Daoy (cell line): ENCODE data around the gene NOG. TPM values are rescaled to one million over a fixed set of nuclear protein-coding genes. Genes with fewer than 3 reads are reported as not detected.

Source experiments
- DNase-seq: peaks from one replicate; pipeline ENCODE4 v3.0.0-alpha.2; 2015; ENCODE audit warnings: low read depth
- total RNA-seq: library from RNA; depleted of rRNA; stranded (reverse); fragments of >200 nt; shearing (Covaris generic); gene quantifications from 2 replicates; pipeline ENCODE4 v1.2.3, GENCODE V29; 2014; rRNA removed

Gene NOG
- total RNA-seq, 1 experiment from 2014 or later: 1.4 TPM

DNA sequence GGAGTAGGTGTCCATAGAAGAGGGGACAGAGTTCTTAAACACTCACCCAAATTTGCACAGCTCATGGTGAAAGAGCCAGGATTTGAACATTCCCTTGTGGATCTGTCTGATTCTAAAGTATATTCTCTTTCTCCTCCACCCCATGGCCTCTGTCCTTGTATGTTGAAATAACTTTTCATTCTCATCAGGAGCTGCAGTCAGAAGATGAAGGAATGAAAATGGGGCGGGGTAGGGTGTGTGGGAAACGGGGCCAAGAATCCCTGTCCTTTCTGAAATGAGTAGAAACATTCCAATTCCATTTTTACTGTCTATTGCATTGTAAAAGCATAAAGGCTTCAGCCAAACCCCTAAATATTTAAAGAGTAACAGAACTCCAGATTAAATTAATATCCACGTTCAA is 42.8 kb downstream of the NOG start:
- no peak for DNase-seq

DNA sequence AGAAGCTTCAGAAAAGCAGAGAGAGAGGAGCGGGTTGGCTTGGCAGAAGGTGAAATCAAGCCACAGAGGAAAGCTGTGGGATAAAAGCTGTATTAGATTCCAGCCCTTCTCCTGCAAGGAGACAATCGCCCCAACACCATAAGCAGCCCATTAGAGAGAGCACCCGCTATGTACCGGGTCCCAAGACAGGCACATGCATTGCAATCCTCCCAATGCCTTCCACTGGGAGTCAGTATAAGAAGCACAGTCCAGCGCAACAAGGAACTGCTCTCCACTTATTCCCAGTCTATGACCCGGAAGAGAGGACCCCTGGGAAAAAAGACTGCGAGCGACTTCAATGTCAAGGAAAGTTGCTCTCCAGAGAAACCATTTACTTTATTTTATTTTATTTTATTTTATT is 43.8 kb downstream of the NOG start:
- DNase-seq: no peak

DNA sequence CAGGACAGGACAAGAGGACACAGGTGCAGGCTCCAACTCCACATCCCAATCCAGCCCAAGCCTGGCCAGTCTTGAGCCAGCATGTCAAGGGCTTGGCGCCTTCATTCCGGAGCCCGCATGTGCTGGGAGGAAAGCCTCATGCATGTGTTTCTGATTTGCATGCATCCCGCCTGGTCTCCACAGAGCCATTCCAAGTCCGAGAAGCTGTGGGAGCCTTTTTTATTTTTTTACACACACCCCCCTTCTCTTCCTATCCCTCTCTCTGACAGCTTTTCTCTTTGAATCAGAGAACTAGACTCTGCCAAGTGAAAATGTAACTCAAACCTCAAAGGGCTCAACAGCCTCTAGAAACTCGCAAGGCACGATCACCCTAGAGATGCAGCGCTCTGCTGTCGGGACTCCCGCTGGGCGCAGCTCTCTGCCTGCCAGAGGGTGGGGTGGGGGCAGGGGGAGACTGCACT is 45.1 kb downstream of the NOG start:
- DNase-seq: no peak

DNA sequence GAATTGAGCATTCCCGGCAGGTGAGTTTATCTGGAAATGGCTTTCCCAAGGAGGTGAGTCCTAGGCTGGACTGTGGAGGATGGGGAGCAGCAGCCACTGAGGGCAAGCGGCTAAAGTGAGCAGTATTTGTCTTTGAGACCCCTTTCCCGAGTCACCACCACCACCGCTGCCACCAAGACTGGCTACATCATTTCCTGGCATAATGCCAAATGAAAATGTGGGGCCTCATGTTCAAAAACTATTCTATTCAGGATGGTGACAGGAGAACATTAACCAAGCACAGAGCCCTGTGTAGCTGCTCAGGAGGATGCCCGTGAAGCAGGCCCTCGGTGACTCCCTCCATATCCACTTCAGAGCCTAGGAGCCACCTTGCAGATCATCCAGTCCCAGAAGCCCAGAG is 46.0 kb downstream of the NOG start:
- DNase-seq: no peak

DNA sequence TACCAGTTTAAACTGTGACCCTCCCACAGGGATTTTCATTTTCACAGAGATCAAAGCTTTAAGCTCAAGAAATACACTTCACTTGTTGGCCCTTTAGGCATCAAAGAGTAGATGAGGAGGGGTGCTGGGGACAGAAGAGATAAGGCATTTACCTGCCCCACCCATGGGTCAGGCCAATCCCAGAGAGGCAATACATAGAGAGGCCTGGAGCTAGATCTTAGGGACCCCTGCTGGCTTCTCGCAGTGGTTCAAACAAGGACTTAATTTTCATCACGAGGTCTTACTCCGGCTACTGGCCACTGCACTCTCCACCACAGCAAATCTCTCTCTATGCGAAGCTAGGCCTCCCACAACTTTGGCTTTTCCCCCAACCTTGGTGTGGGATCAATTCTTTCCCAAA is 46.6 kb downstream of the NOG start:
- no peak for DNase-seq

DNA sequence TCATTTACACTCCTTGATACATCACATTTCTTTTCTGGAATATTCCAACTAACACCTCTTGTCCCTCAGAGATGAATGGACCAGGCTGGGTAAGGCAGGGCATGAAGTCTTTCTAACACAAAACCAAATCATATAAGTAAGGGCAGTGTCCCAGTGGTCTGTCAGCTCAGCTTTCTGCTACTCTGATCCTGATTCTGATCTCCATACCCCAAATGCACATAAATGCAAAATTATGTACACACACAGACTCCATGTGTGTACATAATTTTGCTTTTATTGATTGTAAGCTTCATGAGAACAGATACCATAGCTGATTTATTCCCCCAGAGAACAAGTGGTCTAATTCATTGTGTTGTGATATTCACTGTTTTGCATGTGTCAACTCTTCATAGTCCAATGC is 47.9 kb downstream of the NOG start:
- no peak for DNase-seq

DNA sequence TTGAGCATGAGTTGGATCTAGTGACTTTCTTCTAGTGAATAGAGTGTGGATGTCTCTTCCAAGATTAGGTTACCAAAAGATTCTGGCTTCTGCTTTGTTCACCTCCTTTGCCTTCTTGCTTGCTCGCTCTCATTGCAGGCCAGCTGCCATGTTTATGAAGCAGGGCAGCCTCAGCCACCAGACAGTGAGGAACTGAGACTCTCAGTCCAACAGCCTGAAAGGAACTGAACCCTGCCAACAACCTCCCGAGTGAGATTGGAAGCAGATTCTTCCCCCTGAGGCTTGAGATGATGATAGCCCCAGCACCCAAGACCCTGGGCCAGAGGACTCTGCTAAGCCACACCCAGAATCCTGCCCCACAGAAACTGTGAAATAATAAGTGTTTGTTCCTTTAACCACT is 48.4 kb downstream of the NOG start:
- no peak for DNase-seq

DNA sequence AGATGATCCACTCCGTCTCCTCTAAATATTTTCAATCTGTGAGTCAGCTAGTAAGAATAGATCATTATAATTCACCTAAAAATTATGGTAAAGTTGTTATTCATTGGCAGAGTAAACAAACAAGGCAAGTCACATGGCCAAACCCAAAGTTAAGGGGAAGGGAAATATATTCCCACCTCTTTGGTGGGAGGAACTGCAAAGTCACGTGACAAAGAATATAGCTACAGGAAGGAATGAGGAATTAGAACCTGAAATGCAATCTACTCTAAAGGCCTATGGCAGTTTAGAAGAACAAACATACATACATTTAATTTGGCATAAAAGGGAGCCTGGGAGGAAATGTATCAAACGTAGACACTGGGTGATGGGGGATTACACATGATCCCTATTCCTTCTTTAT is 48.9 kb downstream of the NOG start:
- DNase-seq: no peak

Other genes with a start within 250 kb of the NOG start
- 0.17 TPM in 1 of 2 replicates, not detected in the other for gene C17orf67, start 240.2 kb downstream of the NOG start, total RNA-seq
- gene DGKE, start 240.5 kb downstream of the NOG start, total RNA-seq: 0.17 and 0.24 TPM in 2 replicates